GM10248 (cell line): ENCODE data around the gene BZW1.

ENCODE experiments used
- CTCF ChIA-PET: fragments of 300-600 bp; sonication (Branson Sonifier 250); formaldehyde crosslinking; extraction: SDS; loops from one replicate; lab custom pipeline; 2021; ENCODE audit warnings: antibody characterized with exemption; lab: Yijun Ruan, JAX
- POLR2A ChIA-PET: fragments of 350-650 bp; sonication (Branson Sonifier 250); formaldehyde crosslinking; extraction: SDS; loops from one replicate; lab custom pipeline; 2020; ENCODE audit warnings: antibody characterized with exemption; lab: Yijun Ruan, JAX
- DNase-seq: peaks from one replicate; pipeline ENCODE4 v3.0.0; 2012; ENCODE audit errors: extremely low spot score
- TF ChIP-seq, protein P1 (sequence below): IDR thresholded peaks from 2 replicates; pipeline ENCODE4 v1.5.1; 2012; ENCODE audit warnings: mild to moderate bottlenecking, low read depth; ENCODE audit errors: extremely low read depth, missing control alignments, control extremely low read depth

The BZW1 gene

DNA sequence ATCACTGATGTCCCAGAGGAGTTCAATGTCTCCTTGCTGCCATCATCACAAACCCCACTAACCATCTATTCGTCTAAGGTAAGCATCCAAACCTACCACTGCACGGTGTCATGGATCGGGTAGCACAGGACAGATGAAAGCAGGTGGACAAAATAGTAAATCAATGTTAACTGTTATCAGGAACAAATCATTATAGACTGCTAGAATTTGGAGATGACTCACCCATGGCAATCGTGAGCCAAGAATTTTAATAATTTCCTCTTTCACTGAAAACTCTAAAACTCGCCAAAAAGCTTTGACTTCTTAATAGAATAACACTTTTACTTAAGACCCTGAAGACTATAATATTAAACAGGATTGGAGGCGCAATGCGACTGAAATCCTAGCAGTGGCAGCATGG lies 33.7 kb upstream of the BZW1 start:
- TF ChIP-seq, protein P1, sequence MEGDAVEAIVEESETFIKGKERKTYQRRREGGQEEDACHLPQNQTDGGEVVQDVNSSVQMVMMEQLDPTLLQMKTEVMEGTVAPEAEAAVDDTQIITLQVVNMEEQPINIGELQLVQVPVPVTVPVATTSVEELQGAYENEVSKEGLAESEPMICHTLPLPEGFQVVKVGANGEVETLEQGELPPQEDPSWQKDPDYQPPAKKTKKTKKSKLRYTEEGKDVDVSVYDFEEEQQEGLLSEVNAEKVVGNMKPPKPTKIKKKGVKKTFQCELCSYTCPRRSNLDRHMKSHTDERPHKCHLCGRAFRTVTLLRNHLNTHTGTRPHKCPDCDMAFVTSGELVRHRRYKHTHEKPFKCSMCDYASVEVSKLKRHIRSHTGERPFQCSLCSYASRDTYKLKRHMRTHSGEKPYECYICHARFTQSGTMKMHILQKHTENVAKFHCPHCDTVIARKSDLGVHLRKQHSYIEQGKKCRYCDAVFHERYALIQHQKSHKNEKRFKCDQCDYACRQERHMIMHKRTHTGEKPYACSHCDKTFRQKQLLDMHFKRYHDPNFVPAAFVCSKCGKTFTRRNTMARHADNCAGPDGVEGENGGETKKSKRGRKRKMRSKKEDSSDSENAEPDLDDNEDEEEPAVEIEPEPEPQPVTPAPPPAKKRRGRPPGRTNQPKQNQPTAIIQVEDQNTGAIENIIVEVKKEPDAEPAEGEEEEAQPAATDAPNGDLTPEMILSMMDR, result no peak
- ChIA-PET POLR2A (interaction anchor here (0.7 kb wide), 1 partner anchor 1509 kb away, joined by 3 read pairs; no protein-coding TSS in a partner anchor), CTCF (no interaction called here)
- no peak for DNase-seq

DNA sequence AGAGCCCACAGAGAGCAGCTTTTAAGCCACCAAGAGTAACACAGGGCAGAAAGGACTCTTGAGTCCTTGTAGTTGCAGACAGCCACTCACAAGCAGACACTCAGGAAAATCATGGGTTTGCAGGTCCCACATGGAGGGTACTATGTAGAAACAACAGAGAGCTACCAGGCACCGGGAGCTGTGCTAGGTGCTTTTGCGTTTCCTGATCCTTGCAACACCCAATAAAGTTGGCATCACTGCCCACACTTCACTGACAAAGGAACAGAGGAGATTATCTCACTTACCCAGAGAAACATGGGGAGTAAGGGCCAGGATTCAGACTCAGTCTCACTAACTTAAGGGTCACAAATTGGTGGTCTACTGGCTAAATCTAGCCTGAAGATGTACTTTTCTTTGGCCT lies 32.5 kb upstream of the BZW1 start:
- TF ChIP-seq, protein P1, result no peak
- ChIA-PET POLR2A (no interaction called here), CTCF (no interaction called here)
- DNase-seq, result no peak

GRCh38 chr2:200781616-200782015 lies 30.1 kb upstream of the BZW1 start:
- POLR2A ChIA-PET, result no interaction called here
- CTCF ChIA-PET, result interaction anchor here (0.8 kb wide), 1 partner anchor 47 kb away, joined by 3 read pairs; no protein-coding TSS in a partner anchor
- TF ChIP-seq, protein P1, result no peak
- DNase-seq, result no peak

DNA sequence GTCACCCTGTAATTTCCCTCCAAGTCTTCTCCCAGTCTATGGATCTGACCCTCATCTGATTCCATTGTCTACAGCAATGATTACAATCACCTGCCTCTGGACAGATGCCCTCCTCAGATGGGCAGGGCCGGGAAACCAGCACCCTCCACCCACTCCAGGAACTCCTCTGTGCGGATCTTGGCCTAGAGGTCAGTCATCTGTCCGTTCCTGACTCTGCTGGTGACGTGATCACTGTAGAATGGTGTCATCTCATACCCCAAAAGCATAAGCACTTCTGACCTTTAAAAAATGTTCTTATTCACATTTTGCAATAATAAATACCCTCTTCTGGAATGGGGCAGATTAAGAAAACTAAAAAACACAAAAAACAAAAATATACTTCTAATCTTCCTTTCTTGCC lies 29.5 kb upstream of the BZW1 start:
- CTCF ChIA-PET, result no interaction called here
- no peak for DNase-seq
- POLR2A ChIA-PET, result no interaction called here
- TF ChIP-seq, protein P1, result no peak

GRCh38 chr2:200784215-200784614 lies 27.5 kb upstream of the BZW1 start:
- ChIA-PET POLR2A (no interaction called here), CTCF (interaction anchor here (1.4 kb wide), 1 partner anchor 38 kb away, joined by 3 read pairs; no protein-coding TSS in a partner anchor)
- DNase-seq, result no peak

DNA sequence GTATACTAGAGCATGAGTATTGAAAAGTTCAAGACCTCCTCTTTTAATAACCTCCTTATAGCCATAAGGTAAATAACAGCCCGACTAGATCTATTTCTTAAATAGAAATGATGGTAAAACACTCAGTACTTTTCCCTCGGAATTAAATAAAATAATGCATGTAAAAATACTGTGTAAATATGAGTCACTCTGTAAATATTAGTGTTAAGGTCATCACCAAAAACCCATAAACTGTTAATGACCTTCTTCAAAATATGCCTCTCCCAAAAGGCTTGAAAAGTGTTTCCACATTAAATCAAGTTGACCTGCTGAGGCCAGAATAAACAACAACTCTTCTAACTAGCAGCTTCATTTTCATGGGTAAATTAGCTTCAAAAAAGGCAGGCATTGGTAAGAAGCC lies 25.3 kb upstream of the BZW1 start:
- TF ChIP-seq, protein P1, result no peak
- POLR2A ChIA-PET, result no interaction called here
- DNase-seq, result no peak
- CTCF ChIA-PET, result no interaction called here

More at GRCh38 chr2:200784215-200784614, 27.5 kb upstream of the BZW1 start:
- TF ChIP-seq, protein P1, result no peak
